ENCODE results near the gene GSG1.
"Not testable (repeated sequence)": the region's sequence is repeated elsewhere in the genome, so short reads cannot be mapped to it uniquely, and the experiment has no call there.

Gene GSG1

DNA sequence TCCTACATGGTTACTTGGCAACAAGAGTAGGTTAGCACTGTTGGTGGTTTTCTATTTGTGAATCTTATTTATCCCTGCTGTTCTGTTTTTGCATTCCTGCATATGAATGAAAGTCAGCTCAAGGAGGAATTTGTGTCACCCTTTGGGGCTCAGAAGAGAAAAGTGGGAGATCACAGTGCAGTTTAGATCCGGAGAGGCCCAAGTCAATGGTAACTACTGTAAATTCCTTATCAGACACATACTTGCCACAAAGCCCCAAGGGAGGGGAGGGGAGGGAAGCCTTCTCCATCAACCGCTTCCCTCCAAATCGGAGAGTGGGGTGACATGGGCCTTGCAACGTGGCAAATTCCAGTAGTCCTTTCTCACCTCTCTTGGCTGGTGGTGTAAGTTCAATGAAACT, 15.0 kb downstream of the GSG1 start:
- no peak for DNase-seq

DNA sequence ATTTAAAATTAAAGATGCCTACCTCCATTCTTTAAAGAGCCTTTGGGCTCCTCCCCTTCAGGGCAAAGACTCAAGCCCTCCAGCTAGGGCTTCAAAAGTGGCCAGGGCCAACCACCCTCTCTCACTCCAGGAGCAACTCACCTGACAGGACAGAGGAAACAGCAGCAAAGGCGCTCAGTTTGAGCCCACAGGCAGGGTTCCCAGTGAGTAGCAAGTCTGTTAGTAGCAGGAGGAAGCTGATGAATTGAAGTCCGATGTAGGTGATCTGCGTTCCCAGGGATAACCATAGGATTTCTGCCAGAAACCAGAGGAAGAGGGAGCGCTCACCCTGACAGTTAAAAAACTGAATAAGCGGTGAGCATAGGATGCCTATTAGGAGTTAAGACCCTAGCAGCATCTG, 15.7 kb downstream of the GSG1 start:
- no peak for DNase-seq

DNA sequence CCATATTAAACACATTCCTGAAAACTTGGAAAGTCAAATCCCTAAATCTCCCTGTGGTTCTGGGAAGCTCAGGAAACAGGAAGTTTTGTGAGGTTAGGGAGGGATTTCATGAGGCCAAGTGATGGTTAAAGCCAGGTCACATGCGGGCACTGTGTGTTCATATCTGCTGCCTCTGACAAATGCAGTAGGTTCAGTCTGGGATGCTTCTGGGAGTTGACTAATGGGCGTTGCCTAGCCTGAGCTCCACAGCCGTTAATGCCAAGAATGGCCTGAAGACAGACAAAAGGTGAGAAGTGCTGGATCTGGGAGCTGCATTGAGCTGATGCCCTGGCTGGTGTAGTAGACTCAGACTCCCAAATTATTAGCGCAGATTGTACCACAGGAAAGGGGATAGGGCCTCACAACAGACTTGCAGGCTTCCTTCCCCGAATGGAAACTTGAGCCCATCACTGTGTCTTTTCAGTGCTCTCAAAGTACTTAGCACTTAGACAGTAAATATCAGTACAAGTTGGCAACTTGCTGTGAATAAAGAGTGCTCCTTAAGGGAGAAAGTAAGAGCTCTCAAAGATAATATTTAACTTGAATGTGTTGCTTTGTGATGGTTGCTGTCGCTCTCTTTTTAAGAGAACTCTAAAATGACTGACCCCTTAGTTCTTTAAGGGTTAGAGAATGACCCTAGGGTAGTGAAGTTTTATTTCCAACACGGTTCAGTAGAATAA, 17.3 kb downstream of the GSG1 start:
- no peak for DNase-seq

DNA sequence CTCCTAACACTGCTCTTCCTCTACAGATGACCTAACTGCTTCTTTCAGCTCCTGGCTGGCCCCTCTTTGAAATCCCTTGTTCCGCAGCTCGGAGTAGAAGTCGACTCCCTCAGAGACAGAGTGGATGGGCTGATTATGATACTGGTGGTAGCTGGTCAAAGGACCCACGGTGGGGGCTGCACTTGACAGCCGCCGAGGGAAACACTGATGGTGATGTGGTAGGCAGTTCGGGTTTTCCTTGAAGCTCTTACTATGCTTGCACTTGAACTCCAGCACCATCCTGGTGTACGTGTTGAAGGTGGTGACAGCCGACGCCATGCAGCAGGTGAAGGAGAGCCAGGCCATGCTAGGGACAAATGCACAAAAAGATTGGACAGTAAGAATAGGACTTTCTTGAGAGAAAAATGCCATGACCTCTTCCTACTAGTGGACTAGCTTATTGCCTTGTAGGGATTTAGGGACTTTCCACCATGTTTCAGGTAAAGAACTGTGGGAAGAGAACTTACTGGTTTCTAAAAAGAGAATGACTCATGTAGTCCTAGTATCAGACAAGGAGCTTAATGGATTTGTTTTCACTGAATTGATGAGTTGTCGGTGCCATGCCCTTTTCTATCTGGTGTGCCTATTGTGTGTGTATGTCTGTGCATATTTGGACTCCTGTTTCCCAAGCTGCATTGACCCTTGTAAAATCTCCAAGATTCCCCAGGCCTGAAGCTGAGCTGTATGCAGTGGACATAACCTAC, 18.4 kb downstream of the GSG1 start:
- DNase-seq, result no peak

DNA sequence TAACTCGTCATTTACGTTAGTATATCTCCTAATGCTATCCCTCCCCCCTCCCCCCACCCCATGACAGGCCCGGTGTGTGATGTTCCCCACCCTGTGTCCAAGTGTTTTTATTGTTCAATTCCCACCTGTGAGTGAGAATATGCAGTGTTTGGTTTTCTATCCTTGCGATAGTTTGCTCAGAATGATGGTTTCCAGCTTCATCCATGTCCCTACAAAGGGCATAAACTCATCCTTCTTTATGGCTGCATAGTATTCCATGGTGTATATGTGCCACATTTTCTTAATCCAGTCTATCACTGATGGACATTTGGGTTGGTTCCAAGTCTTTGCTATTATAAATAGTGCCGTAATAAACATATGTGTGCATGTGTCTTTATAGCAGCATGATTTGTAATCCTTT, 19.8 kb downstream of the GSG1 start:
- DNase-seq, result not testable (repeated sequence)

DNA sequence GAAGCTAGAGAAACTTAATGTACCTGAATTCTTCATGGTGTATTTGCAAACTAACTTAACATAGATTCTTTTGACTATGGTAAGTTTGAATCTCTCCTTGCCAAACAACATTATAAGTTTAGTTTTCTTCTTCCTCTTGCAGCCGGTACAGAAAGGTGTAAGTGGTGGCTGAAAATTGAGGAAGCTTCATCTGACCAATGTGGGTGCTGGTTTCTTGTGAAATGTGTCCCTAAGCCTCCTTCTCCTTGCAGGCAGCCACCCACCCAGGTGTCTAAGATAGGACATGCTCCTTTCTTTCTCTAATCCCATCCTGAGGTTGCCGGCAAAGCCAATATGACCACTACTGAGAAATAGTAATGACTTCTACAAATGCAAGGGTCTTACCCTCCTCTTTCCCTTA, 20.6 kb downstream of the GSG1 start:
- DNase-seq, result no peak

DNA sequence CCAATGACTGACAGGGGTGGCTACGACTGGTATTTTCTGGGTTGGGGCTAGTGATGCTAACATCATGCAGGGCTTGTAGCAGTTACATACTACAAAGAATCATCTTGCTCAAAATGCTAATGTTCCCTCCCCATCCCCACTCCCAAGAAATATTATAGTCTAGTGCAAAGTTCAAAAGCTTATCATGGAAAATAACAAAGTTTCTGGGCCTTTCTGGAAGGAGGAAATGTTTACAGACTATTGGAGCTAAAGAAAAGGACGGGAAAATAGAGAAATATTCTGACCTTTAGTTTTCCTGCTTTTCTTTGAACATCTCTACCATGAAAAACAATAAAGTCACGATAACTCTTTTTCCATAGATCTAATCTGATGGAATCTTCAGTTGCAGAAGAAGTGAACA, 23.2 kb downstream of the GSG1 start:
- no peak for DNase-seq

DNA sequence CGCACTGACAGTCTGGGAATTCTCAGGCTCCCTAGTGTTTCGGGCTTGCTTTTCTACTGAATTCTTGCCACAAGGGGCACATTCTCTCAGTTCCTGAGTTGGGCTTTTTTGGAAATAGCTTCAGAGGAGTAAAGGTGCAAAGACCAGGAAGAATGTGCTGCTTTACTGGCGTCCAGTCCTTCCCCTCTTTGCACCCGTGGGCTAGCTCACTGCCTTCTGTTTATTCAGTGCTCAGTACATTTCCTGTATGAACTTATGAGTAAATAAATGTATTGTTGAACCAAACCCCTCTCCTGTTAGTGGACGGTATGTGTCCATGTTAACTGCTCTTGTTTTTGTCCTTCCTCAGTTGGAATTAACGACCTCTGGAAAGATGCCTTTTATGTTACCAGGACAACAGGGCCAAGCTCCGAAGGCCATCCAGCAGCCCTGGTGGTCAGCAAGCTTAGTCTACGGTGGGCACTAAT, 24.0 kb downstream of the GSG1 start:
- DNase-seq, result no peak

DNA sequence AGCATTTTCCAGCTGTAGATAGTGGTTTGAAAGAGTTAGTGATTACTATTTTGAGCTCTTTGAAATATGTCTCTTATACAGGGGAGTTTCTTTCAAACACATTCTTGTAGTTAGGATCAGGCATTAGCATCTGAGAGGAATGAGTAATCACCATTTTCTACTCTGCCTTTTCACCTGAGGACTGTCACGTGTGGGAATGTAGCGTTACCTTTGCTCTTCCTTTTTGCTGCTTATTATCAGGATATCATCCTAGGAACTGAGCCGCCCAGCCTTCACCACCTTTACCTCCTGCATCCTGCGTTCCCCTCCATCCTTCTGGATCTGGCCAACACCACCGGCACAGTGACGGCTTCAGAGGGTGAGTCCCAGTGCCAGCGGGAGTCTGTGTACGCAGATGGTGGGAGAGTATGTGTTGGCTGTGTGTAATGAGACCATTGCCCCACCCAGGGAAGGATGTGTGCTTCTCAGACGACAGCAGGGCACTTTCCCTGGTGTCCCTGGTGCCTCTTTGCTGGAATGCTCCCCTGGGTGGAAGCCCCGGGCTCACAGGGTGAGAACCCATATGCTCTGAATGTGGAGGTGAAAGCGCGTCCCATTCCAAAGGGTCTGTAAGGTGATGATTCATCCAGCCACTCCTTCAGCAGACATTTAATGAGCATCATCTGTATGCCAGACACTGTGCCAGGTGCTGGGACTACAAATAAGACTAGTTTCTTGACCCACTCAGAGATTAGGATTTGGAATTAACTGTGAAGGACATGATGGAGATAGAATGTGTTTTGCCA, 27.5 kb downstream of the GSG1 start:
- DNase-seq, result no peak

DNA sequence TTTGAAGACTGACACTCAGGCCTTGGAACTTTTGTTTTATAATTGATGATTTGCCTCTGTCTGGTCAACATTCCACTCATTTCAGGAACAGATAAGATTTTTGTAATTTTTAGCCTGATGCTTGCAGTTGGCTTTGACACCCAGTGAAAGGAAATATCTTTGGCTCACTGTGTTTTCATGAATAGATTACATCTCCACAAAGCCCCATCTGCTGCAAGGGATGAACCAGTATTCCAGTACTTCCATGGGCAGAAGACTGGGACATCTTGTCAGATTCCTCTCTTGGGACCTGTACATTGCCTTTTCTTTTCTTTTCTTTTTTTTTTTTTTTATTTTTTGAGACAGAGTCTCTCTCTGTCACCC, 28.4 kb downstream of the GSG1 start:
- DNase-seq, result no peak

DNA sequence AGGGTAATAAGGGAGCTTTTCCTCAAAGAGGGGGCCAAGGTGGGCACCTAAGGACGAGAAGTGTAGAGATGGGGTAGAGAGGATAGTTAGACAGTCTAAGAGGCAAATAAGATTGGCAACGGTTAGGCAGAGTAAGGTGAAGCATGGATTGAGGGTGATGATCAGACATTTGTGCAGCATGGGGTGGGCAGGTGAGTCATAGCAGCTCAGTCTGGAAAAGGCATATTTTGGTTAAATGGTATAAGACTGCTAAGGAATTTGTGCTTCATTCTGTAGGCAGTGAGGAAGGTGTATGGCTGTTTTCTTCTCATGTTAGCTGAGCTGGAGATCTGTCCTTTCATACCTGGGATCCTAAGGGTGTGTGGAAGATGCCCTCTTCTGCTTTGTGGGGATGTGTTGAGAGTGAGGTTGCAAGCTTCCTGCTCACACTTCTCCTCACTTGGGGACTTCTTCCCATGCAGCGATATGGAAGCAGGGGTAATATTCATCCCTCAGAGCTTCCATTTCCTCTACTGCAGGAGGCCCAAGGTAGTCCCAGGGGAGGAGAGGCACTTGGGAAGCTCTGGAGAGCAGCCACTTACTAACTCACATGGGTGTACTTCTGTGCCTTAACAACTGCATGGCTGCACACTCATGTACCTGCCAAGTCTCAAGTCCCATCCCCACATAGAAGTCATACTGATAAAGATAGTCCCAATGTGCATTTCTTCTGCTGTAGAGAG, 28.9 kb downstream of the GSG1 start:
- DNase-seq, result no peak

DNA sequence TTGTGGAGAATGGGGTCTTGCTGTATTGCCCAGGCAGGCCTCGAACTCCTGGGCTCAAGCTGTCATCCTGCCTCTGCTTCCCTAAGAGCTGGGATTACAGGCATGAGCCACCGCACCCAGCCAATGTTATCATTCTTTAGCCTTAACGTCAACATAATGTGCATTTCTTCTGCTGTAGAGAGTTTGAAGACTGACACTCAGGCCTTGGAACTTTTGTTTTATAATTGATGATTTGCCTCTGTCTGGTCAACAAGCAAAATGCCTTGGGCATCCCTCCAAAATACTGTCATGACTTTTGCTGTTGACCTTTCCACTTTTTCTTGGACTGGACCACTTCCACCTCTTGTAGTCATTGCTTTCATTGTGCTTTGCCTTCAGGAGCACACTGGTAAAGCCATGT, 30.3 kb downstream of the GSG1 start:
- DNase-seq, result no peak

DNA sequence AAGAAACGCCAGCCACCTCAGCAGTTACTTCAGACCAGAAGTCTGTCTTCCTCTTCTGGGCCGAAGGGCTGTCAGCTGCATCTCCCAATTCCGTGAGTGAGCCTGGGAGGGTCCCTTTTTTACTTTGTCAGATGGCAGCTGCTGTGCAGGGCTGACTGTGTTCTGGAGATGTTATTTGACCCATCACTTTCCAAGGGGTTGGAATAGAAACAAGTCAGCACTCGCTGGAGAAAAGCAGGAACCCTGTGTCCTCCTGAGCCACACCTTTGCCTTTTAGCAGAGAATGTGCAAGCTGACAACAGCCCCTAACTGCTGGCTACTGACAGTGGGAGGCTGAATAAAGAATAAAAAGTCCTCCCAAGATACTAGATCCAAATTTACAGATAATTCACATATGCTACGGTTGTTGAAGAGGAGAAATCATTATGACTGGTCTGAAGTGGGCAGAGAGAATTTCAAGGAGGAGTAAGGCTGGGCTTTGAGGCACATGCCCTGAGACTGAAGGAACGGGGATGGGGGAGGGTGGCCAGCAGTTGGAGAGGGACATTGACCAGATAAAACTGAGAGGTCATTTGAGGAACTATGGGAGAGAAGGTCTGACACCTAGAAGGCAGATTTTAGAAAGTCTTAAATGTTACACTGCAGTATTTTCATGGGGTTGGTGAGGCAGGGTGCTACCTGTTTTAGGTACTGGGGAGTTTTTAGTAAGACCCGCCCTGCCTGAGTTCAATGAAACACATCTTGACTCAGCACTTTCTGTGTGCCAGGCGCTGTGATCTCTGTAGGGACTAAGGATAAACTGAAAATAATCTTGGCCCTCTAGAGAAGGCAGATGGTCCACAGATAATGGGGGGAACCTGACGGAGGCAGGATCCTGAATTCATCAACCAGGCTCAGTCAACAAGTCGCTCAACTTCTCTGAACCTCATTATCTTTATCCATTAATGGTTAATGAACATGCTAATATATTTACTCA, 31.9 kb downstream of the GSG1 start:
- no peak for DNase-seq

DNA sequence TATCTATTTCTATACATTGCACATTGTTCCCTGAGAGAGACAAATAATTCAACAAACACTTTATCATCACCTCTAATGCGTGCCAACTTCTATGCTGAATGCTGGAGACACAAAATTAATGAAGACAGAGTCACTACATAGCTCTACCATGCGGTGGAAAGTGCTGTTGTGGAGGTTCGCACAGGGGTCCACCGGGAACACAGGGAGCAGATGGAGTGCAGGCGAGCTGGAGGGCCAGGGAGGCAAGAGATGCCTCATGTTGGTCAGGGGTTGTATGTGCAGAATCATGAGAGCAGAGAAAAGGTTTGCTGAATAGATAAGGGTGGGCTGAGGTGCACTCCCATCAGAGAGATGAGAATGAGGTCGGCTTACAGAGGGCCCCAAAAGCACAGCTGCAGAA, 34.1 kb downstream of the GSG1 start:
- no peak for DNase-seq

DNA sequence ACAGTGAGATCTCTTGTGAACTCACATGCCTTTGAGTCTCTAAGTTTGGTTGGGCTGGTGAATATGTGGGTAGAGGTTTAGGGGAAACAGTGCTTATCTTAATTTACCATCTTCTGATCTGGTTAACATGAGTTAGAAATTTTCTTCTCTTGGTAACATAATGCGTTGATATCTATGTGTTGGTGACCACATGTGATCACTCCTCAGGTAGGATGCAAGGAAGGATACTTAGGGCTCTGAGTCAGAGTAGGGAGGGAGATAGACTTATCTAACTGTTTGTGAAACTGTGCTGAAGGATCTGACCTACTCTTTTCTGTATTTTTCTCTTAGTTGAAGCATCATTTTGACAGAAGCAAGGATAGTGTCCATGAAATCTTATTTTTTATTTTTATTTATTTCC, 36.1 kb downstream of the GSG1 start:
- DNase-seq, result no peak

DNA sequence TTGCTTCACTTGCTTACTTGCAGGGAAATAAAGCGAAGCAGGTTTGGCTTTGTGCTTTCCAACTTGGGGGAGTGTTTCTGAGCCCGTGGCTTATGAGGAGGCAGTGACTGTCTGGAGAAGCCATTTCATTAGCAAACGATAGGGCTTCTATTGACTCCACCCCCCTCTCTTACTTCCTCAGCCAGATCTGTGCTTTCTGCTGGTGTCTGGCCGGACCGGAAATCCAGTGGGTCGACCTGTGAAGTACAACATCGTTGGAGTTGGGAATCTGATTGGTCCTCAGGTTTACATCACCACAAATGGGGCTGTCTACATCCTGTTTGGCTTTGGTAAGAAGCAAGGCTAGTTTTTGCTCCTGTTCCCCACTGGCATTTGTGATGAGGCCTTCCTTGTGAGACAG, 37.0 kb downstream of the GSG1 start:
- no peak for DNase-seq

DNA sequence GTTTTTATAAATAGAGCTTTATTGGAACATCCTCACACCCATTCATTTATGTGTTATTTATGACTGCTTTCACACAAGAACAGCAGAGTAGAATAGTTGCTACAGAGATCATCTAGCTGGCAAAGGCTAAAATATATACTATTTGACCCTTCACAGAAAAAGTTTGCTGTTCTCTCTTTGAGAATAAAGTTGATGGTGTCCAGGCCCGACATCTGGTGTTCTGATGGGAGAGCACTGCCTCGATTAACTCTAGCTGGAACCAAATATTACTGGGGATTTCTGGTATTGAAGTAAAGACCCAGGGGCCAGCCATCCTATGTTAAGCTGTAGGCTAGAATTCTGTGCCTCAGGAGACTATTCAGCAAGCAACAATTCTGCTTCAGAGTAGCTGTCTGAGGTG, 37.5 kb downstream of the GSG1 start:
- no peak for DNase-seq

DNA sequence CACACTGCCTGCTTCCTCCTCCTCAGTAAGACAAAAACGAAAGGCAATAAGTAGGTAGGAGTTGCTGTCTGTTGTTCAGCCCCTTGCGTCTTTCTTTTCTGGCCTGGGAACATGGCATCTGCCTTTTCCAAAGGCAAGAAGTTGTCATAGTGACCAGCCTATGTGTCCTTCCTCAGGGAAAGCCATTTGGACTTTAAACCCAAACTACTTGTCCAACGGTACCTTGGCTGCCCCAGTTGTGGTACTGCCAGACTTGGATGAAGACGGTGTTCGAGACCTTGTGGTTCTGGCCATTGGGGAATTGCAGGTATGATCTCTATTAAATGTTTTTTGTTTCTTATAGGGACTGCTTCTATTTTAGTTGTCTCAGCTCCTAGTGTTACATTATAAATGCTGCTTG, 40.8 kb downstream of the GSG1 start:
- no peak for DNase-seq

DNA sequence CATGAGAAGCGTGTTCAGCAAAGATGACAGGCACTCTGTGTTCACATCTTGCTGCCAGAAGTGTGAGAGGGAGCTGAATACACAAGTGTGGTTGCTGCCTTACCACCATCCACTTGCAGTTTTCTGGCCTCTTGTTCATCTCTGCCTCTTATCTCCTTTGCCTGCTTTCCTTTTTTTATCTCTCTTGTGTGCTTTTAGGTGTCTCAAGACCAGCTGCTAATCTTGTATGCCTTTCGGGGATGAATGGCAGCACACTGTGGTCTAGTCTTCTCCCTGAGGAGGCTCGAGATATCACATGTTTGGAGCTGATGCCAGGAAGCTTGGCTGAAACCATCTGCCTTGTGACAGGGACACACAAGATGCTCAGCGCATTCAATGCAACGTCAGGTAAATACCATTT, 42.1 kb downstream of the GSG1 start:
- DNase-seq, result no peak

DNA sequence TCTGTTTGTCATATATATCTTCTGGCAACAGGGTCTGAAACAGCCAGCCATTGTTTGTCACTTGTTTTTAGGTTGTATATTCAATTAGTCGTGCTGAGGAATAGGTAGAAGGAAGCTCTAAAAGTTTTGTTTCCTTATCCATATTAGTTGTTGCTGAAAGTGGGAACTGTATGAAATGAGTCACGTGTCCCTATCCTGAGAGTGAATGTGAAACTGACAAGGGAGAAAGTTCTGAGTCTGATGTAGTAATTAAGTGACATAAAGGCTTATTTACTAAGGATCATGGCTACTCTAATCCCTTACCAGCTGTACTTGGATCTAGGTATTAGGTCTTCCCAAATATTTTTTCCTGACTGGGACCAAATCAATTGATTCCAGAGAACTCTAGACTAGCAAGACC, 42.9 kb downstream of the GSG1 start:
- DNase-seq, result no peak

DNA sequence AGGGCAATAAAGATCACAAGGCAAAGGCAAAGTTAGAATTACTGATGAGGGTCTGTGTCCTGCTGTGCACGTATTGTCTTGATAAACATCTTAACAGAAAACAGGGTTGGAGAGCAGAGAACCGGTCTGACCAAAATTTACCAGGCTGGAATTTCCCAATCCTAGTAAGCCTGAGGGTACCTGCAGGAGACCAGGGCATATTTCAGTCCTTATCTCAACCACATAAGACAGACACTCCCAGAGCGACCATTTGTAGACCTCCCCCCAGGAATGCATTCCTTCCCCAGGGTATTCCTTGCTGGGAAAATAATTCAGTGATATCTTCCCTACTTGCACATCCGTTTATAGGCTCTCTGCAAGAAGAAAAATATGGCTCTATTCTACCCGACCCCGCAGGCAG, 49.9 kb downstream of the GSG1 start:
- not testable (repeated sequence) for DNase-seq

DNA sequence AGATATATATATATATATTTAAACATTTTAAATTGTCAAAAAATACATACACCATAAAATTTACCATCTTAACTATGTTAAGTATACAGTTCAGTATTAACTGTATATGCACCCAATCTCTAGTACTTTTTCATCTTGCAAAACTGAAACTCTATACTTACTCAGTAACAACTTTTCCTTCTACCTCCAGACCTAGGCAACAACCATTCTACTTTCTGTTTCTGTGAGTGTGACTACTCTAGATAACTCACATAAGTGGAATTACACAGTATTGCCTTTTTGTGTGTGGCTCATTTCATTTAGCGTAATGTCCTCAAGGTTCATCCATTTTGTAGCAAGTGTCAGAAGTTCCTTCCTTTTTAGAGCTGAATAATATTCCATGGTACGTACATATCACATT, 51.0 kb downstream of the GSG1 start:
- no peak for DNase-seq

Data from activated CD4-positive, alpha-beta T cell treated with anti-CD3 and anti-CD28 coated beads, Interleukin-2, amount 50 U/mL, for 48 hours (primary cell).